ENCODE data around the gene MSANTD2. TPM values are rescaled to one million over a fixed set of nuclear protein-coding genes. Genes with fewer than 3 reads are reported as not detected.

MSANTD2 gene
- total and polyA plus RNA-seq, 2 of the 4 experiments (the other 2 are of a cell fraction): 5.0 to 6.0 TPM

GRCh38 chr11:124732230-124732629 lies 68.0 kb downstream of the MSANTD2 start:
- Histone ChIP-seq H3K4me3 (ENCODE audit: insufficient read depth, low read depth, low read length) (no peak overlapping the region), H2BK120ac (ENCODE audit: low read depth, low read length) (no peak overlapping the region), H2AFZ (replicated peaks; ENCODE audit: low read length, poor library complexity) (no peak overlapping the region), H2AK5ac (ENCODE audit: low read depth, low read length) (no peak overlapping the region), H4K20me1 (ENCODE audit: insufficient read depth, low read length) (no peaks in the 10 kb centered on the region), H4K8ac (ENCODE audit: low read depth in 2 of 2, low read length in 2 of 2) (no peak overlapping the region), H3K56ac (ENCODE audit: extremely low read depth, insufficient read depth, low read length) (no peak overlapping the region), H4K5ac (ENCODE audit: low read depth, low read length) (no peak overlapping the region), H2BK15ac (ENCODE audit: low read depth, low read length) (no peak overlapping the region), H3K4me2 (ENCODE audit: low read depth, low read length) (no peak overlapping the region), H3K4ac (ENCODE audit: low read depth, low read length) (no peak overlapping the region), H4K91ac (ENCODE audit: insufficient read depth, low read depth, low read length) (no peak overlapping the region), H3K79me1 (ENCODE audit: low read depth in 1 of 2, low read length in 2 of 2) (no peaks in the 10 kb centered on the region), H3K9ac (ENCODE audit: low read depth, low read length) (no peak overlapping the region), H3K27ac (ENCODE audit: insufficient read depth, low read length) (no peak overlapping the region), H2BK20ac (ENCODE audit: low read depth, low read length) (no peak overlapping the region), H2BK5ac (ENCODE audit: low read depth, low read length, poor library complexity, severe bottlenecking) (no peak overlapping the region), H2AK9ac (replicated peaks; ENCODE audit: low read depth, low read length, poor library complexity) (no peak overlapping the region), H3K23ac (ENCODE audit: low read depth, low read length) (no peak overlapping the region), H3K14ac (replicated peaks; ENCODE audit: low read depth, low read length) (no peak overlapping the region), H3K4me1 (ENCODE audit: control insufficient read depth, insufficient read depth, low read length) (no peaks in the 10 kb centered on the region; the same call in 1 of the 2 replicates), H3K18ac (ENCODE audit: low read depth, low read length) (no peak overlapping the region), H3K36me3 (ENCODE audit: control insufficient read depth, insufficient read depth, low read length) (no peaks in the 10 kb centered on the region), H3K9me1 (ENCODE audit: insufficient read depth, low read length) (no peaks in the 10 kb centered on the region; the same call in 1 of the 2 replicates), H3K9me3 (ENCODE audit: control insufficient read depth, insufficient read depth, low read length) (no peaks in the 10 kb centered on the region), H3K27me3 (ENCODE audit: control insufficient read depth, insufficient read depth, low read length) (peaks cover 17% of the 10 kb centered on the region)
- BruUV-seq (replicated peaks): no TSS peak
- POLR2A ChIA-PET (ENCODE audit: unreplicated experiment): no interaction called here
- DNase-seq: no peak
- no peak for ATAC-seq (ENCODE audit: low read depth)
- in situ Hi-C loops (cut with MboI; ENCODE audit: low sequenced_read_pairs): no loop called here
- CTCF ChIA-PET: no interaction called here
- WGBS, 2 experiments (ENCODE audit: extremely low coverage in 2 of 2, insufficient read length in 1 of 2): no CpG with 5 or more reads among the region's 4 CpGs
- intact Hi-C loops (cut with micrococcal nuclease): no loop called here
- TF ChIP-seq ELK1 (IDR thresholded peaks at IDR 0.05; ENCODE audit: borderline replicate concordance, low read depth, low read length) (no peak), MXI1 (IDR thresholded peaks at IDR 0.05; ENCODE audit: borderline replicate concordance, low read depth, low read length) (no peak), MAFK (IDR thresholded peaks at IDR 0.05; ENCODE audit: low read depth, low read length) (no peak), RFX5 (IDR thresholded peaks at IDR 0.05; ENCODE audit: low read depth, low read length) (no peak), NFE2L2 (IDR thresholded peaks at IDR 0.05; ENCODE audit: low read depth, low read length) (no peak), MAZ (IDR thresholded peaks at IDR 0.05; ENCODE audit: borderline replicate concordance, low read depth, low read length) (no peak), RCOR1 (IDR thresholded peaks at IDR 0.05; ENCODE audit: insufficient replicate concordance, low read length) (no peak), POLR2A (IDR thresholded peaks at IDR 0.05; ENCODE audit: low read depth, low read length) (no peak), RAD21 (IDR thresholded peaks at IDR 0.05; ENCODE audit: low read length) (no peak)
- dilution Hi-C loops (cut with HindIII; ENCODE audit: low sequenced_read_pairs, unreplicated experiment): no loop called here
